Measurements from ENCODE around the gene CFAP61. TPM values are rescaled to one million over a fixed set of nuclear protein-coding genes. Genes with fewer than 3 reads are reported as not detected.

The CFAP61 gene
- total and polyA plus RNA-seq, 9 of the 15 experiments (the other 6 are each of a cell fraction or from before 2014, with no cell fraction given): 0.11 TPM; not detected in 8

GRCh38 chr20:20274821-20275220 is 222.5 kb downstream of the CFAP61 start:
- no peak for ATAC-seq
- Histone ChIP-seq H3K36me3 (ENCODE audit: control insufficient read depth, insufficient read depth, low read length) (no peaks in the 10 kb centered on the region), H3K27ac (ENCODE audit: extremely low read depth, low read depth, low read length) (no peak overlapping the region), H4K20me1 (replicated peaks; ENCODE audit: control insufficient read depth, insufficient read depth, low read length) (no peaks in the 10 kb centered on the region), H3K9me3 (replicated peaks; ENCODE audit: control insufficient read depth, insufficient read depth, low read depth, low read length) (no peaks in the 10 kb centered on the region), H3K79me2 (ENCODE audit: control insufficient read depth, insufficient read depth, low read length) (no peaks in the 10 kb centered on the region), H3K9ac (ENCODE audit: insufficient read depth in 1 of 2, low read depth in 2 of 2, low read length in 2 of 2) (no peak overlapping the region), H3K4me3 (no peak overlapping the region), H3K4me2 (ENCODE audit: insufficient read depth, low read length) (no peak overlapping the region), H3K27me3 (ENCODE audit: control insufficient read depth in 2 of 2, insufficient read depth in 2 of 2, low read length in 2 of 2) (peaks cover 0 to 11% of the 10 kb centered on the region in 2 experiments; a peak in 1 of 5 replicates), H2AFZ (ENCODE audit: low read depth, low read length) (no peak overlapping the region), H3K4me1 (replicated peaks in 1 of 2; ENCODE audit: control insufficient read depth in 2 of 2, insufficient read depth in 2 of 2, low read length in 2 of 2) (no peaks in the 10 kb centered on the region), H3K9me1 (ENCODE audit: control insufficient read depth, insufficient read depth, low read length) (no peaks in the 10 kb centered on the region)
- BruUV-seq (replicated peaks): no TSS peak
- no peak for DNase-seq (ENCODE audit: extremely low read depth in 1 of 4, low spot score in 3 of 4)
- in situ Hi-C loops (cut with MboI) (no loop called here), intact Hi-C loops (cut with micrococcal nuclease) (no loop called here)
- ChIA-PET CTCF (ENCODE audit: low intra/inter-chr PET ratio) (no interaction called here), POLR2A (no interaction called here)
- no peak for FAIRE-seq
- TF ChIP-seq KAT2B (IDR thresholded peaks at IDR 0.05; ENCODE audit: low read depth, low read length) (no peak), NFYB (IDR thresholded peaks at IDR 0.05; ENCODE audit: extremely low read depth, insufficient read length) (no peak), CCNT2 (IDR thresholded peaks at IDR 0.05; ENCODE audit: borderline replicate concordance, extremely low read depth, insufficient read length, low read depth, low read length) (no peak), THRAP3 (IDR thresholded peaks at IDR 0.05; ENCODE audit: borderline replicate concordance) (no peak), ZNF197 (CRISPR knock-in tag; IDR thresholded peaks at IDR 0.05; ENCODE audit: low read depth) (no peak), REST (IDR thresholded peaks at IDR 0.05; ENCODE audit: borderline replicate concordance) (no peak), REST (CRISPR knock-in tag; IDR thresholded peaks at IDR 0.05; ENCODE audit: low read depth) (no peak), HNRNPL (IDR thresholded peaks at IDR 0.05; ENCODE audit: low read depth, low read length) (no peak), TGIF2 (CRISPR knock-in tag; IDR thresholded peaks at IDR 0.05) (no peak), U2AF2 (optimal IDR thresholded peaks at IDR 0.05; ENCODE audit: low read depth, low read length) (no peak)
- WGBS (ENCODE audit: insufficient coverage, low coverage, missing lambda C conversion rate): 6% methylated on average over 3 of the region's 3 CpGs
